Measurements from ENCODE around the gene ATP11C. TPM values are rescaled to one million over a fixed set of nuclear protein-coding genes. Genes with fewer than 3 reads are reported as not detected.
"Not testable (repeated sequence)": the region's sequence is repeated elsewhere in the genome, so short reads cannot be mapped to it uniquely, and the experiment has no call there.

ATP11C gene
- total RNA-seq, 2 donors from 2014 or later, result 23.2 to 28.3 TPM

- intact Hi-C loops (cut with DNase I), result no loop called here
- 95% methylated on average over 7 of the region's 7 CpGs for WGBS
These were observed 32.6 kb upstream of the ATP11C start, which contains the start of gene CXorf66 for GRCh38 chrX:139965421-139965820. TSS of gene CXorf66 (minus strand) at chrX:139965521. CDS start at chrX:139965496, 25 bp downstream.

DNA sequence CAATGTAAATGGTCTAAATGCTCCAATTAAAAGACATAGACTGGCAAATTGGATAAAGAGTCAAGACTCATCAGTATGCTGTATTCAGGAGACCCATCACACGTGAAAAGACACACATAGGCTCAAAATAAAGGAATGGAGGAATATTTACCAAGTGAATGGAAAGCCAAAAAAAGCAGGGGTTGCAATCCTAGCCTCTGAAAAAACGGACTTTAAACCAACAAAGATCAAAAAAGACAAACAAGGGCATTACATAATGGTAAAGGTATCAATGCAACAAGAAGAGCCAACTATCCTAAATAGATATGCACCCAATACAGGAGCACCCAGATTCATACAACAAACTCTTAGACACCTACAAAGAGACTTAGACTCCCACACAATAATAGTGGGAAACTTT, 28.2 kb upstream of the ATP11C start:
- intact Hi-C loops (cut with DNase I); H3K27ac ChIP-seq; H3K36me3 ChIP-seq; H3K4me1 ChIP-seq (replicated peaks); H3K27me3 ChIP-seq (replicated peaks; ENCODE audit: insufficient read depth); H3K9me3 ChIP-seq; DNase-seq (ENCODE audit: low spot score); H3K4me3 ChIP-seq: not testable (repeated sequence)
- 35% methylated on average over 2 of the region's 2 CpGs for WGBS

More at GRCh38 chrX:139965421-139965820, 32.6 kb upstream of the ATP11C start, which contains the start of gene CXorf66:
- TF ChIP-seq CTCF (IDR thresholded peaks at IDR 0.05), result no peak
- no peak for TF ChIP-seq POLR2A (IDR thresholded peaks at IDR 0.05)
- no peak for TF ChIP-seq POLR2AphosphoS5 (IDR thresholded peaks at IDR 0.05)
- H3K36me3 ChIP-seq, result no peaks in the 10 kb centered on the region
- H3K4me3 ChIP-seq, result no peak within 1 kb of the TSS
- no peaks in the 10 kb centered on the region for H3K9me3 ChIP-seq
- no peak for DNase-seq (ENCODE audit: low spot score)
- no peaks in the 10 kb centered on the region for H3K27me3 ChIP-seq (replicated peaks; ENCODE audit: insufficient read depth)
- no peak within 1 kb of the TSS for H3K27ac ChIP-seq
- H3K4me1 ChIP-seq (replicated peaks), result no peaks in the 10 kb centered on the region

- intact Hi-C loops (cut with DNase I), result no loop called here
These were observed 16.9 kb upstream of the ATP11C start for GRCh38 chrX:139949703-139950102.

DNA sequence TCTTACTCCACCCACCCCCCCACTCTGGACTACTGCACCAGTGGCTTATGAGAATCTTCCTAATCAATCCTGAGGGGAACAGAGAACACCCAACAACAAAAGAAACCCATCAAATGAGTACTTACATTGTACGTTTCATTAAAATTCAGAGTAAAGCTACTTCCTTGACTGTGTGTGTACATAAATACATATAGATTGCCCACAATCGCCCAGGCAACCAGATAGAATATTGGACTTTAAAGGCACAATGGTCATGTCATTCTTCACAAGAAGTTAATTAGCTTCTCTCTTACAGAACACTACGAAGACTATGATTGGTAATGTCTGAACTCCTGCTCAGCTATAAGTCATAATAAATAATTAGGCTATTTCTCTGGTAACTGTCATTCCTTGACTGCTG, 12.2 kb upstream of the ATP11C start:
- intact Hi-C loops (cut with DNase I), result no loop called here
- 90% methylated on average over 3 of the region's 3 CpGs for WGBS

More at GRCh38 chrX:139949703-139950102, 16.9 kb upstream of the ATP11C start:
- Histone ChIP-seq H3K4me1 (replicated peaks) (no peaks in the 10 kb centered on the region), H3K27me3 (replicated peaks; ENCODE audit: insufficient read depth) (no peaks in the 10 kb centered on the region), H3K27ac (no peak overlapping the region), H3K36me3 (no peaks in the 10 kb centered on the region), H3K4me3 (no peak overlapping the region), H3K9me3 (no peaks in the 10 kb centered on the region)
- WGBS, result 62% methylated on average over 3 of the region's 3 CpGs
- TF ChIP-seq POLR2A (IDR thresholded peaks at IDR 0.05), result no peak
- no peak for TF ChIP-seq POLR2AphosphoS5 (IDR thresholded peaks at IDR 0.05)
- TF ChIP-seq CTCF (IDR thresholded peaks at IDR 0.05), result no peak
- no peak for DNase-seq (ENCODE audit: low spot score)

GRCh38 chrX:139936259-139936658, 3.4 kb upstream of the ATP11C start:
- no peak for TF ChIP-seq POLR2AphosphoS5 (IDR thresholded peaks at IDR 0.05)
- TF ChIP-seq POLR2A (IDR thresholded peaks at IDR 0.05), result no peak
- no peak for TF ChIP-seq CTCF (IDR thresholded peaks at IDR 0.05)
- Histone ChIP-seq H3K27ac (no peak overlapping the region), H3K9me3 (no peaks in the 10 kb centered on the region), H3K27me3 (replicated peaks; ENCODE audit: insufficient read depth) (no peaks in the 10 kb centered on the region), H3K36me3 (no peaks in the 10 kb centered on the region), H3K4me3 (no peak overlapping the region), H3K4me1 (replicated peaks) (no peaks in the 10 kb centered on the region)
- intact Hi-C loops (cut with DNase I), result no loop called here
- DNase-seq (ENCODE audit: low spot score), result no peak

More for the DNA sequence above, 12.2 kb upstream of the ATP11C start:
- no peak for DNase-seq (ENCODE audit: low spot score)
- no peaks in the 10 kb centered on the region for H3K4me1 ChIP-seq (replicated peaks)
- H3K27me3 ChIP-seq (replicated peaks; ENCODE audit: insufficient read depth), result no peaks in the 10 kb centered on the region
- TF ChIP-seq CTCF (IDR thresholded peaks at IDR 0.05) (no peak), POLR2A (IDR thresholded peaks at IDR 0.05) (no peak), POLR2AphosphoS5 (IDR thresholded peaks at IDR 0.05) (no peak)
- no peaks in the 10 kb centered on the region for H3K36me3 ChIP-seq
- H3K4me3 ChIP-seq, result no peak overlapping the region
- H3K9me3 ChIP-seq, result no peaks in the 10 kb centered on the region
- H3K27ac ChIP-seq, result no peak overlapping the region
